T-helper 1 cell (primary cell): ENCODE results near the gene TRAT1.
A peak's percentile ranks its signal among the peaks of the same experiment; 100 is the strongest.

Experiments
- DNase-seq, 5 donors: peaks; one replicate each; pipeline ENCODE4 v3.0.0-alpha.2; 2012 to 2020

Gene TRAT1

GRCh38 chr3:108862865-108863798, 40.5 kb downstream of the TRAT1 start:
- DNase-seq, result peak in 1 of 5 donors; percentile 38

- DNase-seq, result no peak
Observed at GRCh38 chr3:108863799-108864135, 41.2 kb downstream of the TRAT1 start.

- no peak for DNase-seq
Observed at GRCh38 chr3:108877901-108878300, 55.3 kb downstream of the TRAT1 start.

- DNase-seq, result no peak
Observed at GRCh38 chr3:108879915-108880314, 57.3 kb downstream of the TRAT1 start.

- DNase-seq, result no peak
Observed at GRCh38 chr3:108882762-108883161, 60.2 kb downstream of the TRAT1 start.

GRCh38 chr3:108883373-108883772, 60.8 kb downstream of the TRAT1 start:
- no peak for DNase-seq

- DNase-seq, result no peak
Observed at GRCh38 chr3:108887121-108887520, 64.5 kb downstream of the TRAT1 start.

GRCh38 chr3:108887777-108888176, 65.2 kb downstream of the TRAT1 start:
- no peak for DNase-seq

GRCh38 chr3:108891833-108892232, 69.2 kb downstream of the TRAT1 start:
- no peak for DNase-seq

GRCh38 chr3:108894981-108895380, 72.4 kb downstream of the TRAT1 start:
- DNase-seq, result no peak

- DNase-seq, result peak in 1 of 5 donors; percentile 23
Observed at GRCh38 chr3:108897883-108898282, 75.3 kb downstream of the TRAT1 start.

GRCh38 chr3:108899530-108899929, 76.9 kb downstream of the TRAT1 start:
- no peak for DNase-seq
